Activated CD8-positive, alpha-beta memory T cell treated with anti-CD3 and anti-CD28 coated beads for 36 hours (primary cell): Measurements from ENCODE around the gene RBSN. TPM values are rescaled to one million over a fixed set of nuclear protein-coding genes. Genes with fewer than 3 reads are reported as not detected.
"Not testable (repeated sequence)": the region's sequence is repeated elsewhere in the genome, so short reads cannot be mapped to it uniquely, and the experiment has no call there.

Source experiments
- CTCF ChIA-PET: fragments of 350-600 bp; sonication (Branson Sonifier 250); formaldehyde crosslinking; loops from one replicate; lab custom pipeline; 2021; ENCODE audit warnings: antibody characterized with exemption; lab: Charles Lee
- POLR2A ChIA-PET: fragments of 350-600 bp; sonication (Branson Sonifier 250); formaldehyde crosslinking; loops from one replicate; lab custom pipeline; 2021; ENCODE audit warnings: antibody characterized with exemption; lab: Charles Lee
- total RNA-seq, 2 experiments: library from RNA; stranded (reverse); gene quantifications; one replicate each; pipeline ENCODE4 v1.2.3, GENCODE V29; 2021

Gene RBSN
- total RNA-seq, result 10 to 100 TPM in 1 of 2 experiments, 1 to 10 TPM in 1; 9.6 to 10.0 TPM

- CTCF ChIA-PET, result interaction anchor here (1.0 to 1.6 kb wide), 5 partner anchors 9 to 152 kb away, joined by 4 to 7 read pairs (median 4); partner anchors contain the start of genes CAPN7 and MRPS25
- POLR2A ChIA-PET, result interaction anchor here (0.5 to 1.5 kb wide), 11 partner anchors 34 to 1667 kb away, joined by 3 to 18 read pairs (median 4); partner anchors contain the start of genes CAPN7 and MRPS25
Measured at GRCh38 chr3:15098503-15099363, at the start of gene RBSN. Gene RBSN (minus strand): TSS chr3:15099148. CDS start chr3:15096120, 3,028 bp downstream.

DNA sequence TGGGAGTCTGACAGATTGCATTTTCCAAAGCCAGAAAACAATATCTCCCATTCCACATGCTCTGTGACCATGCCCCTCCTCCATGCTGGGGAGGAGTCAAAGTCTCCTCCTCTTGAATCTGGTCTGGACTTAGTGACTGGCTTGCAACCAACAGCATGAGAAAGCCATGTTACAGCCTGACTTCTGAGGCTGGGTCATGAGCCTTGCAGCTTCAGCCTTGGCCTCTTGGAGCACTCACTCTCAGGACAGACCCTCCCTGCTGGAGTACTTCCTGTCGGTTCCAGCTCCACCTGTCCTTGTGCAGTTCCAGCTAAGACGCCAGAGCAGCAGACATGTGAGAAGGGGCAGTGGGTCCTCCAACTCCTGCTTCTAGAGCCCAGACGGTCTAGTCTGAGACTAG, 49.7 kb upstream of the RBSN start:
- CTCF ChIA-PET, result interaction anchor here (0.8 kb wide), 1 partner anchor 43 kb away, joined by 3 read pairs; no protein-coding TSS in a partner anchor
- POLR2A ChIA-PET, result no interaction called here

DNA sequence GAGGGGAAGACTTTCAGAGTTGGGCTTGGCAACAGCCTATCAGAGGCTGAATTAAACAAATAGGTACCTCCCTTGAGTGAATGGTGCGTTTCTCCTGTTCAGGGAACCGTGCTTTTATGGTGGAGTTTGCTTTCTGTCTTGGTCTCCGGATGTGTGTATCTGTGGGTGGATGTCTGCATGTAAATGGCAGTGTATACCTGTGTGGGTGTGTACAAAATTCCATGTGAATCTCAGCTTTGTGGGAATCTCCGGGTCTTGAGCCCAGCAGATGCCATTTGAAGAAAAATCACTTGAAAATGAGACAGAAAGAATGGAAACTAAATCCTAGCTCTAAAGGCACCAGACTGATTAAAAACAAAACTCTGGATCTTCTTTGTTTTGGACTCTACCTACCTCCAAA, 37.9 kb upstream of the RBSN start:
- POLR2A ChIA-PET, result not testable (repeated sequence)
- CTCF ChIA-PET, result interaction anchor here (1.1 kb wide), 1 partner anchor 28 kb away, joined by 3 read pairs; no protein-coding TSS in a partner anchor

DNA sequence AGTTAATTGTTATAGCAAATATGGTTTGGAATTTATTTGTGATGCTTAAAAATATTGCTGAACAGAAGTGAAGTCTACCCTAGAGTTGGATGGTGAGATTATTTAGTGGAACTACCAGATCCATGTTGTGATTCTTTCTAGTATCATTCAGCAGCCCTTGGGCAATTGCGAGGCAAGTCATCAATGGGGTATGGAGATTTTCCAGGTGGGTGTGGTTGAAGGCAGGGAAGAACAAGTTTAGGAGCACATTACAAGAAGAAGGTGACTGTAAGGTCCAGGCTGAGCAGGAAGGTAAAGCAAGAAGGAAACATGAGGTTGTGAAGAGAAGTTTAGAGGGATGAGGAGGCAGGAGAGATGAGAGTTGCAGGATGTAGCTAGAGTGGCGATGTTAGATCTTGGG, 36.0 kb upstream of the RBSN start:
- POLR2A ChIA-PET, CTCF ChIA-PET: not testable (repeated sequence)

DNA sequence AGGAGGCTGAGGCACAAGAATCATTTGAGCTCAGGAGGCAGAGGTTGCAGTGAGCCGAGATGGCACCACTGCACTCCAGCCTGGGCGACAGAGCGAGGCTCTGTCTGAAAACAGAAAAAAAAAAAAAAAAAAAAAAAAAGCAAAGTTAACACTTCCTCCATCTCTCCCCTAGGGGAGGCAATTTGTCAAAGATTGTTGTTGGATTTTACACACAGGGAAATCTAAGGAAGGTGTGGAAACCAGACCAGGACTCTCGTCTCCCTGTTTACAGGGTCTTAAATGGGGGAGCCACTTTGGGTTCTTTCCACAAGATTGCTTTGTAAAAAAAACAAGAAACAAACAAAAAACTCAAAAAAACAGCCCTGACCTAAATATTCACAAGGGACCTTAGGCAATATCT, 29.5 kb upstream of the RBSN start:
- CTCF ChIA-PET, result not testable (repeated sequence)

GRCh38 chr3:15126975-15127374, 28.0 kb upstream of the RBSN start:
- CTCF ChIA-PET, POLR2A ChIA-PET: not testable (repeated sequence)

More for the DNA sequence above, 29.5 kb upstream of the RBSN start:
- POLR2A ChIA-PET, result not testable (repeated sequence)

DNA sequence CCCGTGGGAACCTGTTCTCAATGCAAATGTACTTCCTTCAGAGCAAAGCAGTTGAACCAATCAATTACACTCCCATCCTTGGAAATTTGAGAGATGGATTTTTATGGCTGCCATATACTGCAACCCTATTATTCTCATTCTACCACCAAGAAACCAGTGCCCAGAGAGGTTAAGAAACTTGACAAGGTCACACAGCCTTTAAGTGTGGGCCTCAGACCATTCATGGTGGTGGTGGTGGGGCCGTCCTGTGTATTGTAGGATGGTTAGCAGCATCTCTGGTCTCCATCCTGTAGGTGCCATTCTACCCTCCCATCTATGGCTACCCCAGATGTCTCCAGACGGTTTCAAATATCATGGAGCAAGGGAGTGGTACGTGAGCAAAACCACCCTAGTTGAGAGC, 23.4 kb upstream of the RBSN start:
- ChIA-PET CTCF (no interaction called here), POLR2A (no interaction called here)

DNA sequence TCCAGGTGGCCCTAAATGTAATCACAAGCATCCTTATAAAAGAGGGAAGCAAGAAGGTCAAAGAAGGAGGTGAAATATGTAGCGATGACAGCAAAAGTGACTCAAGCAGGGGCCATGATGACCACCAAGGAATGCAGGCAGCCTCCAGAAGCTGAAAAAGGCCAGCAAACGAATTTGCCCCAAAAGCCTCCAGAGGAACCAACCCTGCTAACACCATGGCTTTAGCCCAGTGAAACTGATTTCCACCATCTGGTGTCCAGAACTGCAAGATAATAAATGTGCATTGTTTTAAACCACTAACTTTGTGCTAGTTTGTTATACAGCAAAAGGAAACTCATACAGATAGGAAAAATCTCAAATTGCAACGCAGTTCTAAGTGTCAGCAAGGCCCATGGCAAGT, 23.0 kb upstream of the RBSN start:
- ChIA-PET CTCF (no interaction called here), POLR2A (no interaction called here)

DNA sequence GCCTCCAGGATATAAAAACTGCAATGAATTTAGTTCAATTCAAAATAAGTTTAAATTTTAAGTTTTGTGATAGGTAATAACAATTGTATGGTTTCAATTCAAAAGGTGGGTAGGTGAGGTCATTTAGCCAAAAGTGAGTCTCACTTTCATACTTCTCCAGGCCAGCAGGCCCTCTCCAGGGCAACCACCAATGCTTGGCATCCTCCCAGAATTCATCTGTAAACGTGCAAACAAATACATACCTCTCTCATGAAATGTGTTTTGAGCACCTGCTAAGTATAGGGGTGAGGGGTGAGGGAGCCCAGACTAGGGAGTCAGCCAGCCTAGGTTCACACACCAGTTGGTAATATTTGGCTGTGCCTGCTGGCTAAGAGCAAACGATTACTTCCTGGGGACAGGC, 22.0 kb upstream of the RBSN start:
- ChIA-PET POLR2A (no interaction called here), CTCF (no interaction called here)

- POLR2A ChIA-PET, result no interaction called here
- CTCF ChIA-PET, result interaction anchor here (3.6 kb wide), 1 partner anchor 8 kb away, joined by 24 read pairs; no protein-coding TSS in a partner anchor
Measured at GRCh38 chr3:15117011-15117410, 18.1 kb upstream of the RBSN start.

GRCh38 chr3:15116032-15116669, 17.2 kb upstream of the RBSN start:
- CTCF ChIA-PET, result interaction anchor here (3.6 kb wide), 1 partner anchor 8 kb away, joined by 24 read pairs; no protein-coding TSS in a partner anchor
- POLR2A ChIA-PET, result no interaction called here

DNA sequence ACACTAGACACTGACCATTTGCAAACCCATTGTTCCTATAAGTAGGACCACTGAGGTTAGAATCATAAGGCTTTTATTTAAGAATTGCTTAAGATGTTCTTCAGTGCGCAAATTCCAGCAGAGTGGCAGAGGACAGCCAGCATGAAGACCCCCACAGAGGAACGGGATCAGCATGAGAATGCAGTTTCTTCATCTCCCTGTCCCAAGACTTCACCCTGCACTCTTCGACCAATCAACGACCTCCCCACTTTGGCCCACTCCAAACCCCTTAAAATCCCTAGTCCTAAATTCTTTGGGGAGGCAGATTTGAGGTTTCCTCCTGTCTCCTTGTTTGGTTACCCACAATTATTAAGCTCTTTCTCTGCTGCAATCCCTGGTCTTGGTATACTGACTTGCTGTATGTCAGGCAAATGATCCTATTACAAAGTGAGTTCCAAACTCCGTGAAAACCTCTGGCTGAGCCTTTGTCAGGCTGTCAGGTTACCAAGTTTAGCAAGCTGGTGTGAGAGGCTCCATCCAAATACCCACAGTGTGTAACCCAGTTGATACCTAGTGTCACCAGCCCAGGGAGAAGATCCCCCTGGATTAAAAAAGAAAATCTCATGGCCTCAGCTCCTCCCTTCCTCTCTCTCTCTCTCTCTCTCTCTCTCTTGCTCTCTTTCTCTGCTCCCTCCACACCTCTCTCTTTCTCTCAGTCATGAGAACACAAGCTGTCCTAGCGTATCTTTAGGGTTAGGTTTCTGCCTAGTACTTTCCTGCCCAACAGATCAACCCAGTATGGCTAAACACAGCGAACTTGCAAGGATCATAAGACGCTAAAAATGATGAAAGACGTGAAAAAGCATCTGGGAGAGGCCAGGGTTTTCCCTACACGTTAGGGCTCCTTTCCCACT, 15.8 kb upstream of the RBSN start:
- CTCF ChIA-PET, result no interaction called here
- POLR2A ChIA-PET, result no interaction called here

DNA sequence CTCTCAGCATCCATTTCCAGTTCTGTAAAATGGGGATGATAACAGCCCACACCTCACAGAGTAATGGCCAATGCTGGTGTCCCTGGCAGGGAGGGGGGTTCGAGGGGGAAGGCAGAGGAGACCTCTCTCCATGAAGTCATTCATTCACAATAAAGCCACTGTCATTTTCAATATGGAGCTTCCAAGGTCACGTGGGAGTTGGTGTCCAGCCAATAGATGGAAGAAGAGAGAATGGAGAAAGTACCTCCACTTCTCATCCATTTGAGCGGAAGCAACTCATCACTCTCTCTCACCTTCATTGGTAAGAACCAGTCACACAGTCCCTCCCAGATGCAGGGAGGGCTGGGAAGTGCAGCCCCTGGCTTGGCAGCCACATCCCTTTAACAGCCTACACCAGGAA, 14.9 kb upstream of the RBSN start:
- ChIA-PET CTCF (no interaction called here), POLR2A (no interaction called here)

GRCh38 chr3:15113471-15113870, 14.5 kb upstream of the RBSN start:
- POLR2A ChIA-PET, result no interaction called here
- CTCF ChIA-PET, result no interaction called here

GRCh38 chr3:15112011-15112410, 13.1 kb upstream of the RBSN start:
- ChIA-PET CTCF (no interaction called here), POLR2A (no interaction called here)

- ChIA-PET CTCF (interaction anchor here (3.3 kb wide), 1 partner anchor 8 kb away, joined by 24 read pairs; no protein-coding TSS in a partner anchor), POLR2A (no interaction called here)
Measured at GRCh38 chr3:15110206-15110605, 11.3 kb upstream of the RBSN start.

DNA sequence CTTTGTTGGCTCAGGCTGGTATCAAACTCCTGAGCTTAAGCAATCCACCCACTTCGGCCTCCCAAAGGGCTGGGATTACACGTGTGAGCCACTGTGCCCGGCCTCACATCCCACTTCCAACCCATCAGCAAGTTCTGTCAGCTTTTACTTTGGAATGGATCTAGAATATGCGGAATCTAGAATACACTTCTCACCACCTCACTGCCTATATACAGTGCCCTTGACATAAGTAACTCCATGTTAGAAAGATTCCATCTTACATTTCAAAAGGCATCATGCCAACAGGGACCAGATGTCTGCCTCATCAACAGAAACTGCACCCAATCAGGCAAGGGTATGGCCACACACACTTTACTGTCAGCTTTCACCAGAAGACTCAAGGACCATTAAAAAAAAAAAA, 9.9 kb upstream of the RBSN start:
- CTCF ChIA-PET, result interaction anchor here (0.8 to 3.3 kb wide), 16 partner anchors 9 to 361 kb away, joined by 3 to 24 read pairs (median 3); partner anchors contain the start of genes CAPN7 and RBSN
- POLR2A ChIA-PET, result no interaction called here

DNA sequence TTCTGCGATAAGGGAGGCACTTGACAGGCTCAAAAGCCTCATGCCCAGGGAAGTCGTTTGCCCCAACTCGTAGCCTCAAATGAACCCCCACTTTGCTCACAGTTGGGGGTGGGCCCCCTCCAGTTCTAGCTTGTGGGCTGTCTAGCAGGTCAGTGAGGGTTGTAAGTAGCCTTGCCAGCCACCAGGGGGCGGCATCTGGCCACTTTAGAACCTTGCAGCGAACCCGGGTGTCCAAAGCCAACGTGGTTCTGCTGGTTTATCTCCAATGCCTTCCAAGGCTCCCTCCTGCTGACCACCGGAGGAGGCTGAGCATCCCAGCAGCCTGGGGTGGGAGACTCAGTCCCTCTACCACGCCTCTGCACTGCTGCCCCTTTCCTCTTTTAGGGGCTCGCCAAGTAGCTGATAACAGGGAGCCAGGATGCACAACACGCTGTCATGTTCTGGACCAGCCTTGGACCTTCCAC, 9.2 kb upstream of the RBSN start:
- POLR2A ChIA-PET, result no interaction called here
- CTCF ChIA-PET, result interaction anchor here (0.7 to 3.3 kb wide), 19 partner anchors 9 to 588 kb away, joined by 3 to 24 read pairs (median 3); partner anchors contain the start of genes CAPN7 and RBSN
